ENCODE data around the gene HCFC1.

Gene HCFC1

DNA sequence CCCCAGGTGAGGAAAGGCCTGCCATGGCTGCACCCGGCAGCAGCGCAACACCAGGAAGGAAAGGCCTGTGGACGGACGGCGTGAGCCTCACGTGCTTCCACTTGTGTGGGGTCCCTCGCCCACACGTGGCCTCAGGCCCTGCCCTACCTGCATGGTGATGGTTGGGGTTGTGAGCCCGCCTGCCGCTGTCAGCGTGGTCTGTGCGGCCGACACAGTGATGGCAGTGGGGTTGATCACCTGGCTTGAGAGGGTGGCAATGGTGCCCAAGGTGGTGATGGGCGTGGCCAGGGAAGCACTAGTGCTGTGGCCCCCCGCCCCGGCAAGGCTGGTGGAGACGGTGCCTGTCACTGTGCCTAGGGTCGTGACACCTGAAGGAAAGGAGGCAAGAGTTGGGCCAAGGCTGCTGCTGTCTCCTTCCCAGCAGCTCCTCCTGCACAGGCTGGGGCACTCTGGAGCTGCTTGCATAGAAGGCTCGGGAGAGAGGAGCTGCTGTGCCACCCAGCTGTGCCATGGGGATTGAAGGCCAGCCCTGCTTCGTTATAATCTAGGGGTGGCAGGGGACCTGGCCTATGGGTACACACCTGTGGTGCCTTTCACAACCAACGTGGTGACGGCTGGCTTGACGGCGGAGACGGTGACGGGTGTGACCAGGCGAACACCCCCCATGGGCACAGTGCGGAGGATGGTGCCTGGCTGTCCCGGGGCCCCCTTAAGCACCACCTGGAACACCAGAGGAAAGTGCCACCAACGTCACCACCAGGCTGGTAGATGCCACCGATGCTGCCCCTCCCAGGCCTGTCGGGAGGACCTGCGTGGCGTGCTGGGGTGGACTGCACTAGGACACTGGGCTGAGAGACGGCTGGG, 15.3 kb downstream of the HCFC1 start:
- no peak for ATAC-seq
- DNase-seq, result no peak

- ATAC-seq (no peak), DNase-seq (no peak)
These were observed 16.3 kb downstream of the HCFC1 start for GRCh38 chrX:153955228-153955732.

DNA sequence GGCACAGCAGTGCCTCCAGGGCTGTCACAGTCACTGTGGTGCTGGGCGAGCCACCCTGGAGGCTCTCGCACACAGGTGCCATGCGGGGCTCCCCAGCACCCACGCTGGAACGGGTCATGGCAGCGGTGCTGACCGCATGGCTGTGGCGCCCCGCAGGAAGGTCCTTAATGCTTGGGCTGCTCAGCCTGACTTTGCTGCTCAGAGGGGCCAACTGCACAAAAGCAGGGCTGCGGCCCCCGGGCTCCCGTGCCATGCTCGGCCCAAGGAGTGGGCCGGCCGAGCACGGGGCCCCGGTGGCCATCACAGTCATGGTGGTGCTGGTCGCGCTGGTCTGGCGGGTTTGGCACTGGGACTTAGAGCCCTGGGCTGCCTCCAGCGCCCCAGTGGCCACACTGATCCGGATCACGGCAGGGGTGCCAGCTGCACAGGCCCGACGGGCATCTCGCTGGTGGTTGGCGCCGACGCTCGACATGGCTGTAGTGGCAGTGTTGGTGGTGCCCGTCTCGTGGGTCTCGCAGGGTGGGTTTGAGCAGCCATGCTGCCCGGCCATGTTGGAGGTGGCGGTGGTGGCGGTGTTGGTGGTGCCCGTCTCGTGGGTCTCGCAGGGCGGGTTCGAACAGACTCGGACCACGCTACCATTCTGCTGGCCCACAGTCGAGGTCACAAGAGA, 16.9 kb downstream of the HCFC1 start:
- ATAC-seq, result no peak

GRCh38 chrX:153953892-153954557, 17.6 kb downstream of the HCFC1 start:
- DNase-seq, result no peak

More for the DNA sequence above, 16.9 kb downstream of the HCFC1 start:
- no peak for DNase-seq

GRCh38 chrX:153953342-153953830, 18.2 kb downstream of the HCFC1 start:
- ATAC-seq (peak; percentile 73), DNase-seq (peak; percentile 83)

More at GRCh38 chrX:153953892-153954557, 17.6 kb downstream of the HCFC1 start:
- ATAC-seq, result no peak

DNA sequence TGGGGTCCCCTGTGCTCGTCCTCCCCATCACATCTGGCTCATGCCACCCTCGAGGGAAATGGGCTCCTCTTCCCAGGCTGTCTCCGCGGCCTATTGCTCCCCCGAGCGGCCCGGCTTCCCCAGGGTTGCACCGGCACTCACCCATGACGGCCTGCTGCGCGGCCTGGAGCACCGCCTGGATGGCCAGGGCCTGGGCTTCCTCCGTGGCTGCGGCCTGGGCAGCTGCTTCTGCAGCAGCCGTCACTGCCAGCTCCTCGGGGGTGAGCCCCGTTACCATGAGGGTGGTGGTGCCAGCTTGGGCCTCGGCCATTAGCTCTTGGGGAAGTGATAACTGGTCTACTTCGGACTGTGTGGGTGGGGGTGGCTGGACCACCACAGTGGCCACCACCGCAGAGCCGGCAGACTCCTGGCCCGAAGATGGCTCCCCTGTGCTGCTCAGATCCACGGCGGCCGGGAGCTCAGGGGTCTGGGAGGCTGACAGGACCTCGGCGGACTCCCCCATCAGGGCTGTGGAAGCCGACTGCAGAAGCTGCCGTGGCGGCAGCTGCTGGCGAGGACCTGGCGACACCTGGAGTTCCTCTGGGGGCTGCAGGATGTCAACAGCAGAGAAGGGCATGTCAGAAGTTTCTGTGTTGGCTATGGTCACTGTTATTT, 19.1 kb downstream of the HCFC1 start:
- no peak for ATAC-seq
- DNase-seq, result no peak

DNA sequence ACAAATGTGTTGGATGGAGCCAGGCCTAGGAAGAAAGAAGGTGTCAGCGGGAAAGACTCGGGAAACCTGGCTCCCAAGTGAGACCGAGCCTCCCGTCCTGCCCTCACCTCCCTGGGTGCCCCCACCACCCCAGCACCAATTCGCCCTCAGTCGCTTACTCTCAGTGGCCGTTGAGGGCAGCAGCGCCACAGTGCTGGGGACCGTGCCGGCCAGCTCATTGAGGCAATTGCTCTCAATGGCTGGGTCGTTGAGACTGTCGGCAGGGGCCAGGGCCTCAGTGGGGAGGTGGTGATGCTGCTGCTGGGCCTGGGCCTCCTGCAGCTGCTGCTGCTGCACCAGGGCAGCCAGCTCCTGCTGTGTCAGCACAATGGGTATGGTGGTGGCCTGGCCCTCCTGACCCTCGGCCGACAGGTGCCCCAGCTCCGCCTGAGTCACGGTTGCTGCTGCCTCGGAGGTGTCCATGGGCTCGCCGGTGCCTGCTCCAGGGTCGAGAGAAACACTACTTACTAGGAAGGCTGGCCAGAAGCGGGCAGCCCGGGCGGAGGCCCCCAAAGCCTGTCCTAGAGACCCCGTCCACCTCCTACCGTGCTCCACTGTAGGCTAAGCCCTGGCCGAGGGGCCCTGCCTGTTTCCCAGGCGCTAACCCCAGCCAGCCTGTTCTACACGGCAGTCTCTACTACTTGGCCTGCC, 19.8 kb downstream of the HCFC1 start:
- DNase-seq (no peak), ATAC-seq (no peak)

DNA sequence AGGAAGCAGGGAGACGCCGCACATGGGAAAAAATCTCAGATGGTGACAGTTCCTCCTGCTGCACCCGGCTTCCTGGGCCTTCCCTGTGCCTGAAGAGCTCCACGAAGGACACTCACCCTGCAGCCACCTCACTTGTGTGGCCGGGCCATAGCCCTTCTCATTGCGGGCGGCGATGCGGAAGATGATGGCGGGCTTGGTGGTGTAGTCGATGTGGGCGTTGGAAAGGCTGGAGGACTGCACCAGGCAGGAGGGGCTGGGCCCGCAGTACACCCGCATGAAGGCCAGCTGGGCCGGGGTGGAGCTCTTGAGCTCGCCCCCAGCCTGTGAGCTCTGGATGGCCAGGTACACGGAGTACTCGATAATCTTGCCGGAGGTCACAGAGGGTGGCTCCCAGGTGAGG, 21.5 kb downstream of the HCFC1 start:
- ATAC-seq, result no peak
- no peak for DNase-seq

- ATAC-seq (no peak), DNase-seq (peak; percentile 16)
These were observed 22.5 kb downstream of the HCFC1 start for GRCh38 chrX:153948847-153949805.

DNA sequence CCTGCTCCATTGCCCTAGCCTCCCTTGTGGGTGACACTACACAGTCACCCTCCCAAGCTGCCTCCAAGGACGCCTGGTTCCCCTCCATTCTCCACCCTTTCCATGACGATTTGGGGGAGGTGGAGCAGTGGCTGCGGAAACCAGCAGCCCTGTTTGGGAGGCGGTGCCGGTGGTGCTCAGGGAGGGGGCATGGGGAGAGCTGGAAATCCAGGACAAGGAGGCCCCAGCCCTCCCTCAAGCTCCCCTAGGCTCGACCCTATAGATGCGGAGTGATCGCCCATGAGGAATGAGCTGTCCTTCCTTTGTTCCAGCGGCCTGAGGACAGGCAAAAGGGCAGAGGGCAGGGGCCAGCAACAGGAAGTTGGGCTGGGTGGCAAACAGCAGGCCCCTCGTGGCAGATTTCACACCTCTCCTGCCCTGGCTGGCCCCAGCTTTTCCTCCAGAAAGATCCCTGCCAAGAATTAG, 23.6 kb downstream of the HCFC1 start:
- no peak for ATAC-seq
- DNase-seq, result no peak

DNA sequence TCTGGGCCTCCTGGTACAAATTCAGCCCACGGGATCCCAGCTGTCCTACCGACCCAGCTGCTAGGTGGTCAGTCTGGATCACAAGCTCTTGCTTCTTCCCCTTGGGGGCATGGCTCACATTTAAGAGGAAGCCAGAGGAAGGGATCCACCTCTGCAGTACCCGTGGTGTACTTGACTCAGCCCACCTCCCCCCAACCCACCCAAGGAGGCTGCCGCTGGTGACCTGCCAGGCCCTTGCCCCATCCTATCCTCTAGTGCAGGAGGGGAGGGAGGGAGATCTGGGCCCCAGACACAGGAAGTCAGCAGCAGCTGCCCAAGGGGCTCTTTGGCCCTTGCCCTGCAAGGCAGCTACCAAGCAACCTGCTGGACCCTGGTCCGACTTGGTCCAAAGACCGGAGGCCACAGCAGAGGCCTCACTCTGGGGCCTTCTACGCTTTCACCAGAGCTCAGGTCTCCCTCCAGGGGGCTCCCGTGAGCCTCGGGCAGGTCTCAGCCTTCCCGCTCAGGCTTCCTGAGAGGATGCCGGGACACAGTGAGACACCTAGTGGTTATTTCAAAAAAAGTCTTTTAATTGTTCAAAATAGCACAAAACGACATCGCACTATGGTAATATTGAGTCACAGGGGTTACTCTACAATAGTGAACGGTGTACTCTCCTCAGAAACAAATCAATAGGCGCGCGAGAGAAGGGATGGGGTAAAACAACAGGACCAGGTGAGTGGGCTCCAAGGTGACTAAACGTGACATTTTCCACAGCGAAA, 24.4 kb downstream of the HCFC1 start:
- ATAC-seq (peak; percentile 81), DNase-seq (peak; percentile 83)

DNA sequence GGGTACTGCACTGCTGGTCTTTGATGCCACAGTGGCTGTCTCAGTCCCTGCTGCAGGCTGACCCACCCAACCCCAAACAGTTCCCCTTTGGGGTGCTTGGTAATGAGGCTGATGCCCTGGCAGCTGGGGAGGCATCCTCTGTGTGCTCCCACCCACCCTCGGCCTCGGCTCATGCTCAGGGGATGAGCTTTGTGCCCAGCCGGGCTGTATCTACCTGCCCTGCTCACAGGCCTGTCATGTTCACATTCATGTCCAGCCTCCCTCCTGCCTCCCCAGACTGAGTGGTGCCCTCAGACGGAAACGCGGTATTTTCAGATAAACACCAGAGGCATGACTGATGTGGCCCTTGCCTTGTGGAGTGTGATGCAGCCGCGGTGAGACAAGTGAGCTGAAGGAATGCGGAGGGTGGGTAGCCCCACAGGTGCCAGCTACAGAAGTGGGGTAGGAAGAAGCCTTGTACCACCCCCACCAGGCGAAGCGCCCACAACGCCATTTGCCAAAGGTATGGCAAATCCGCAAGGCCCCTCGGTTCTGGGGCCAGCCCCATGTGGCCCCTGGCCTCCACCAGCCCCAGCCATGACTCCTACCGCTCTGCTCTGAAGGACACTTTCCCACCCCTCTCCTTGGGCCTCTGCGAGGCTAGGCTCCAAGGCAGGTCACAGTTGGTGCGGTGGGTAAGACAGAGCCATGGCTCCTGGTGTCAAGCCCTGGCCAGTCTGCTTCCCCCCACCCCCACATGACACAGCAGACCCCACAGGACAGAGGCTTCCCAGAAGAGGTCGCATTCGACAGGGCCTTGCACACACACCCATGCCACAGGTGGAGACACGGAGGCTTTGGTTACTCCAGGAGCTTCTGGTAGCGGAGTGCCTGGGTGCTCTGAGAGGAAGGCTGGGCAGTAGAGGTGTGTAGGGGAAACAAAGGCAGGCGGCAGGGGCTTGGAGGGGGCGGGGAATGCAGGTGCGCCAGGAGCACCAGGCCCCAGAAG, 25.4 kb downstream of the HCFC1 start:
- no peak for ATAC-seq
- no peak for DNase-seq

GRCh38 chrX:153944800-153945150, 26.8 kb downstream of the HCFC1 start:
- no peak for ATAC-seq

DNA sequence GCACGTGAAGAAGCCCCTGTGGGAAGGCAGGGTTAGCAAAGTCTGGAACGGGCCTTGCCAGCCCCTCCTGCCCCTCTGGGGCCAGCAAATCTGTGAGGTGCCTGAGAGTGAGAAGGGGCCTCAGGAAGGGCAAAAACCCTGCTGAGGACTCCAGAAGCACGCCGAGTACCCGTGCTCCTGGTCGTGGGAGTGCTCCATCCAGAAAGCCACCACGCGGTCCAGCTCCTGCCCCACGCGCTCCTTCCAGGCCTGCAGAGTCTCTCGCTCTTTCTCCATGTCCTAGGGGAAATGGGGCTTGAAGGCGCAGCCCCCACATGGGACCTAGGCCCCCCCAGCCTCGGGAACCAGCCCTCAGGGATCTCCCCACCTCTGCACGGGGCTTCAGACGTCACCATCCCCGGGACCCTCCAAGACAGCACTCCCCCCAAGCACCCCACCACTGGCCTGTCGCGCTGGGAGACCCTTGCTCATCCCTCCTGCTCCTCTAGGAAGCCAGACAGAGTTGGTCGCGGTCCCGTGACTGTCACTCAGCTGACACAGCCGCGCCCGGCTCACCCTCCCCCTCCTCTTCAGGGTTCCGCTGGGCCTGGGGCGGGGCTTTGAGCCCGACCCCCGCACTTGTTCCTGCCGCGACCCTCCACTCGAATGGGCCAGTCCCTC, 27.3 kb downstream of the HCFC1 start, which contains the start of gene RENBP:
Gene RENBP, minus strand, starts transcription at position 504 of the 660 bp plus-strand sequence. Its CDS starts 33 bp downstream, at position 471.
- peak; percentile 57 for DNase-seq

More at GRCh38 chrX:153944800-153945150, 26.8 kb downstream of the HCFC1 start:
- DNase-seq, result no peak

DNA sequence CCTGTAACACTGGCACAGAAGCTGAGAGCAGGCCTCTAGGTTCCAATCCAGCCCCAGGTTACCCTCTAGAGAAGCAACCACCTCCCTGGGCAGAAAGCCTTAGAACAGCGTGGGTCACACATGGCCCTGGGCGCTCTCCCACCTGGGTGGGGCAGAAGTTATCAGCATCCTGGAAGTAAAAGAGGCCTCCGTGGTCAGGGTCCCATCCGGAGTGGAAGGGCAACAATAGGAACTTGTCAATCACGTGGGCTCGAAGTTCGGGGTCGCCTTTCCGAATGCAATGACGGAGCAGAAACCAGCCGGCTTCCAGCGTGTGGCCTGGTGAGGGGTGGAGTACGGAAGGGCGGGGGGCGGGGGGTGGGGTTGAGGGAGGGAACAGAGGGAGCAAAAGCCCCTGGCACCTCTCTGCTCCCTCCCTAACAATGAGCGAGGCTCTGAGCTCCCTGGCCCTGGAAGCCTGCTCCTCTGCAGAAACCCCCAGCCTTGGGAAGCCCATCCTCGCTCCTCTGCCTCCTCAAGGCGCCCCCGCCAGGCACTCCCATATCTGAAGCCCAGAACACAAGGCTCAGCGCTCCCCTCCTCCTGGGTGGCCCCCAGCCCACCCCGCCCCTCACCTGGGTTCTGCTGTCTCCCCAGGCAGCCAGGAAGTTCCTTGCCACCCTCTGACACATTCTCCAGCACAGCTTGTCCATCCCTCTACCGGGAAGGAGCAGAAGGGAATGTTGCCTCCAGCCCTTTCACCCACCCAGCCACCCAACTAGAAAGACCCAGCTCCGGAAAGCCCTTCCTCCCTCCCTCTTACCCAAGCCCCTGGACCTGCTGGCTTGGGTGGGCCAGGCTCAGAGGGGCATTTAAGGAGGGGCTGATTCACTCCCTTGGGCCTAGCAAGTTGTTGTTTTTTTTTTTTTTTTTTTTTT, 30.0 kb downstream of the HCFC1 start:
- no peak for ATAC-seq
- peak; percentile 16 for DNase-seq

More for the DNA sequence above, 27.3 kb downstream of the HCFC1 start, which contains the start of gene RENBP:
- ATAC-seq, result peak; percentile 12

GRCh38 chrX:153939573-153939972, 32.0 kb downstream of the HCFC1 start:
- DNase-seq (no peak), ATAC-seq (no peak)

All from stimulated activated naive CD8-positive, alpha-beta T cell treated with anti-CD3 and anti-CD28 coated beads, Interleukin-15, Interleukin-2, amounts not matched to agents 100 U/mL and 50 U/mL, for 24 hours (primary cell).